ENCODE results near the gene PITPNC1.

PITPNC1 gene

DNA sequence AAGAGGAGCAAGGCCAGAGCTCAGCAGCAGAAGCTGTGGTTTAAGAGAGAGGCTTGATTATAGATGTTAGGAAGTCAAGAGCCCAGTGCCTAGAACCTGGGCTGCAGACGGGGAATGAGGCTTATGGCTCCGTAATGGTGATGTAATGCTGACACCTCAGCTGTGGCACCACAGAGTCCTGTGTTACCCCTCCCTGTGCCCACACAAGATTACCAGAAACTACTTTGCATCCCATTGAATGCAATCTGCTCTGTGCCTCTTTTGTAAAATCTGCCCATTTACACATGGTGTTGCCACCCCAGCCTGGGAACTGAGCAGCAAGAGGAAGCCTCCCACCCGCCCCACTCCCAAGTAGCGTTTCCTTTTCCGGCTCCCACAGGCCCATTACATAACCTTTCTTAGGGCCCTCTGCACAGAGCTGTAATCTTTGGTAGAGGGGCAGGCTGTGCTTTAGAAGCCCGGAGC, 57.0 kb downstream of the PITPNC1 start:
- peak; percentile 30 for DNase-seq (ENCODE audit: low read depth)

- DNase-seq (ENCODE audit: low read depth): no peak
Measured at GRCh38 chr17:67435122-67435521, 58.0 kb downstream of the PITPNC1 start.

GRCh38 chr17:67435786-67436185, 58.7 kb downstream of the PITPNC1 start:
- no peak for DNase-seq (ENCODE audit: low read depth)

DNA sequence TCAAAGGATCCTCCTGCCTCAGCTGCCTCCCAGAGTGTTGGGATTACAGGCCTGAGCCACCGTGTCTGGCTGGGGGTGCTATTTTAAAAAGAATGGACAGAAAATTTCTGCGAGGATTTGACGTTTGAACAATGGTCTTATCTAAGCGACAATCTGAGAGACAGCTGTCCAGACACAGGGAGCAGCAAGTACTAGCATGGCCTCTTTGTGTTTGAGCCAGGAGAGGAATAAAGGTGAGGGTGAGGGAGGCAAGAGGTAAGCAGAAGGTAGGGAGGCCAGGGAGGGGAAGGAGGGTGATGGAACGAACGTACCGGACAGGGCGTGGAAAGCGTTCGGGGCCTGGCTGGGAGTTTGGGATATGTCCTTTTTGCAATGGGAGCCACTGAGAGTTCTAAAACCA, 59.2 kb downstream of the PITPNC1 start:
- no peak for DNase-seq (ENCODE audit: low read depth)

GRCh38 chr17:67438667-67439066, 61.6 kb downstream of the PITPNC1 start:
- DNase-seq (ENCODE audit: low read depth): no peak

DNA sequence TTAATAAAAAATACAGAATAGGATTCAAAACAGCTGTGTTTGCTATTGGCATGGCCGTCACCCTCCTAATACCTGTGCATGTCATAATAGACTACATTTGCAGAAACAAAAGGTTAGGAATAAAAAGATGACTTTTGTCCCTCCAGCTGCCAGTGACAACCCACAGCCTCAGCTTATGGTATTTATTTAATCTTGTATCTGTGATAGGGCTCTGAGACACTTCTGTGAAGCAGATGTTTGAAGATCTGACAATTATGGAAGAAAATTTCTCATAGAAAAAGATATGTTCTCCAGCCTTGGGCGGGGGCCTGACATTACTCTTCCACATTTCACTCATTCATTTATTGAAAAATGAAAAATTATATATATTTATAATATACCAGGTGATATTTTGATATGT, 62.2 kb downstream of the PITPNC1 start:
- no peak for DNase-seq (ENCODE audit: low read depth)

DNA sequence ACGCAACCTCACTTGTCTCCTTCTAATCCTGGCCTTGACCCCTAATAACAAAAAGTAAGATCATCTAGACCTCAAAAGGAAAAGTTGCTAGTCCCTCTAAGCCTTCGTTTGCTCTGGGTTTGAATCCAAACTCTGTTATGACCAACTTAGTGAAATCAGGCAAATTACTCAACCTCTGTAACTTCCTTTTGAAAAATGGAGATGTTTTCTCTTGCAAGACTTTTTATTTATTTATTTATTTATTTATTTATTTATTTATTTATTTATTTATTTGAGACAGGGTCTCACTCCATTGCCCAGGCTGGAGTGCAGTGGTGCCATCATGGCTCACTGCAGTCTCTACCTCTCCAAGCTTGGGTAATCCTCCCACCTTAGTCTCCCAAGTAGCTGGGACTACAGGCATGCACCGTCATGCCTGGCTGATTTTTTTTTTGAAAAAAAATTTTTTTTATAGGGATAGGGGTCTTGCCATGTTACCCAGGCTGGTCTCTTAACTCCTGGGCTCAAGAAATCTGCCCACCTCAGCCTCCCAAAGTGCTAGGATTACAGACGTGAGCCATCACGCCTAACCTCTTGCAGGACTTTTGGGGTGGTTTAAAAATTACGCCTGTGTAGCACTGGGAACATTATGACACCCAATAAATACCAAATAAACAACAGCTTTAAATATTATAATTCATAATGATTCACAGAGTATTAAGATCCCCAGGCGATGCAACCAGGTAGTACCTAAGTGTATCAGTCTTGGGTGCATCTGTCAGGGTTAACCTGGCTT, 63.4 kb downstream of the PITPNC1 start:
- DNase-seq (ENCODE audit: low read depth): peak; percentile 33

GRCh38 chr17:67441052-67441895, 64.2 kb downstream of the PITPNC1 start:
- peak; percentile 93 for DNase-seq (ENCODE audit: low read depth)

DNA sequence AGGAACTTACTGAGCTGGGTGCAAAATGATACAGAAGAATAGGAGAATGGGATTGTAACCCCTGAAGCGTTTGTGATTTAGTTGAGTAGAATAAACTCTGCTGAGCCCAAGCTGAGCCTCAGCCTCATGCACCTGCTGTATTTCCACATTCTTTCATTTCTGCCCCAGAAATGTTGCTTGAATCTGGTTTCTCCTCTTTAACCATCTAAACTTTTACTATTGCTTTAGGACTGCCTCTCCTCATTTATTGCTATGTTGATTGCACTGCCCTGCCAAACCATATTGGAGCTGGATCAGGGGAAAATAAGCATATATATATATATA, 64.8 kb downstream of the PITPNC1 start:
- DNase-seq (ENCODE audit: low read depth): no peak

- DNase-seq (ENCODE audit: low read depth): no peak
Measured at GRCh38 chr17:67442787-67443624, 65.9 kb downstream of the PITPNC1 start.

DNA sequence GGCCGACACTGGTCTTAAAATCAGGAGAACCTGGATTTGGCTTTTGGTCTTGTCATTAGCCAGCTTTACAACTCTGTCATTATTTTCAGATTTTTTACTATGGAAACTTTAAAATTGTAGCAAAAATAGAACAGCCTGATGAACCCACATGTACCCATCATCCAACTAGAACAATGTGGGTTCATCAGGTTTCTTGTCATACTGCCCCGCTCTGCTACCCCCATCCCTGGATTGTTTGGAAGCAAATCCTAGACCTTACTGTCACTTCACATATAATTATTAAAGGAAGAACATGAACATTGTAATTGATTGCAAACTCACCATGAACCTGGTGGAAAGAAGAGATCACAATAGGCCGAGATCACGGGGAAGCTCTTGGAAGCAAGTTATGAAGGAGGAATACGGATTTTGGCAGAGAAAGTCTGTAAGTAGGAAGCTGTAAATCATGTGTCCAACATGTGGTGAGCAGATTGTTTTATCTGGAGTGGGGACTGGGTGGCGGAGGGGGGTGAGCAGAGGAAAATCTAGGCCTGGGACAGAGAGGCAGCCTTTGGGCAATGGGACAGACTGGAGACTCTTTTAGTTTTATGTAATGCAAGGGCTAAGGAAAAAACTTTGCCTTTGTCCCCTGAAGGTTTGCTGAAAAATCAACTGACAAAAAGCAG, 67.0 kb downstream of the PITPNC1 start:
- DNase-seq (ENCODE audit: low read depth): no peak

DNA sequence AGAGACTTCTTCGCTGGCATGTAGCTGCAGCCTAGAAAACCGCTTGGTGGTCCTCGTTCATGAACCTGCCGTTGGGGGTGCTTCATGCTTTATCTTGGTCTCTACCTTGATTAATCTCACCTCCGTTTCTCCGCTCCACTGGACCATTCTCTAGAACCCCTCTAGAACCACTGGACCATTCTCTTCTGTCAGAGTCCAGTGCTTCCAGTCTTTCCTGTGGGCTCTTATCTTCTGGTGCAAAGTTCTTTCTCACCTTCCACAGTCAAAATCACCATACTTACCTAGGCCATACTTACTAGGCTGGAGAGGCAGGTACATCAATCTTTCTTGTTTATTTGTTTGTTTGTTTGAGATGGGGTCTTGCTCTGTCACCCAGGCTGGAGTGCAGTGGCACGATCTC, 71.4 kb downstream of the PITPNC1 start:
- no peak for DNase-seq (ENCODE audit: low read depth)

DNA sequence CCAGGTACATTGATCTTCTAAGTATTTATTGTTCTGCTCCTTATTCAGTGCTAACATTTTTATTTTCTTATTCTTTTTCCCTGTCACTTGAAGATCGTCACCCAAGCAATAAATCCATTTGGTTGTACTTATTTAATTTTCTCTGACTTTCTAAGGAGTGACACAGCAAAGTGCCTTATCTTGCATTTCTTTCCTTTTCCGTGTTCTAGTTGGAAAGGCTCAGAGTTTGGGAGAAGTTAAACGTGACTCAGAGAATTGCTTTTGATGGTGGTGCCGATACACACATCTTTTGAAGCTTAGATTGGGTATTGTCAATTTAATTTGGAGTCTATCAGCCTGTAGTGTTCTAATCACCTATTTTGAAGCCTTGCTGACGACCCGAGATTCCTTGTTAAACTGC, 72.0 kb downstream of the PITPNC1 start:
- DNase-seq (ENCODE audit: low read depth): no peak

GRCh38 chr17:67449845-67450755, 73.0 kb downstream of the PITPNC1 start:
- no peak for DNase-seq (ENCODE audit: low read depth)

DNA sequence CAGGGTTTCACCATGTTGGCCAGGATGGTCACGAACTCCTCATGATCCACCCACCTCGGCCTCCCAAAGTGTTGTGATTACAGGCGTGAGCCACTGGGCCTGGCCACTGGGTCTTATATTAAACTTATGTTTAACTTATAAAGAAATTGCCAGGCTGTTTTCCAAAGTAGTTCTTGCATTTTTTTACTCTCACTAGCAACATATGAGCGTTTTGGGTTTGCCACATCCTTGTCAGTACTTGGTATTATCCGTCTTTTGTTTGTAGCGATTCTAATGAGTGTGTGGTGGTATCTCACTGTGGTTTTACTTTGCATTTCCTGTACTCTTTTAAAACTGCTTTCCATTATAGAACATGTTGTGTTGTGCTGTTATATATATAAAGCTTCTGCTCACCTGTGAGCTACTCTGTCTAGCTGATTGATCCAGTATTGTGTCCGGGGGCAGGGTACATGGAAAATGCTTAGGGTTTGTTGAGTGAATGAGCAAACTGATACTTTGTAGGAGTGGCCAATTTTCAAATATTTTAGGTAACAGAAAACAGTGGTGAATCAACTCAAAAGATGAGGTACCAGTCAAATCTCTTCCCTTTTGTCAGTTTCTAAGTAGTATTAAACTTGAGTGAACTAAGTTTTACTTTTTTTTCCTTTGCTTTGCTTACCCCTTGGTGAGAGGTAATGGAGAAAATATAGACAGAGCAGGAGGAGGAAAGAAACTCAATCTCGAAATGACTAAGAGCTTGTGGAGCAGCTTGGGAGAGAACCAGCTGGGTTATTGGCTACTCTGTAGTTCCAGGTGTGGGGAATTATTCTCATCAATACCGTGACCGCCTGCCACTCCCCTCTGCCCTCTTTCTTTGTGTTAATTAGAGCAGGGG, 75.8 kb downstream of the PITPNC1 start:
- no peak for DNase-seq (ENCODE audit: low read depth)

- DNase-seq (ENCODE audit: low read depth): no peak
Measured at GRCh38 chr17:67456103-67456502, 79.0 kb downstream of the PITPNC1 start.

DNA sequence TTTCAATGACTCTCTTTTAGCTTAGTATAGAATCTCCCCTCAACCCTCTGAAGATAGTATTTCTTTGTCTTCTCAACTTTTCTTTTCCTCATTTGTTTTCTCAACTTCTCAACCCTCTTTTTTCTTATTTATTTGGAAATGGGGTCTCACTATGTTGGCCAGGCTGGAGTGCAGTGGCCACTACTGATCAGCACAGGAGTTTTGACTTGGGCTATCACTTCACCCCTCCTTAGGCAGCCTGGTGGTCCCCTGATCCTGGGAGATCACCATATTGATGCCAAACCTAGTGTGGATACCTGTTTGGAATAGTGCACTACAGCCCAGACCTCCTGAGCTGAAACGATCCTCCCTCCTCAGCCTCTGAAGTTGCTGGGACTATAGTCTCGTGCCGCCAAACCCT, 79.8 kb downstream of the PITPNC1 start:
- no peak for DNase-seq (ENCODE audit: low read depth)

- no peak for DNase-seq (ENCODE audit: low read depth)
Measured at GRCh38 chr17:67458203-67458602, 81.1 kb downstream of the PITPNC1 start.

- no peak for DNase-seq (ENCODE audit: low read depth)
Measured at GRCh38 chr17:67459985-67460384, 82.9 kb downstream of the PITPNC1 start.

GRCh38 chr17:67461228-67461780, 84.2 kb downstream of the PITPNC1 start:
- no peak for DNase-seq (ENCODE audit: low read depth)

Data from ELR (cell line).